ENCODE results near the gene SPEF1.

- TF ChIP-seq, protein P1, sequence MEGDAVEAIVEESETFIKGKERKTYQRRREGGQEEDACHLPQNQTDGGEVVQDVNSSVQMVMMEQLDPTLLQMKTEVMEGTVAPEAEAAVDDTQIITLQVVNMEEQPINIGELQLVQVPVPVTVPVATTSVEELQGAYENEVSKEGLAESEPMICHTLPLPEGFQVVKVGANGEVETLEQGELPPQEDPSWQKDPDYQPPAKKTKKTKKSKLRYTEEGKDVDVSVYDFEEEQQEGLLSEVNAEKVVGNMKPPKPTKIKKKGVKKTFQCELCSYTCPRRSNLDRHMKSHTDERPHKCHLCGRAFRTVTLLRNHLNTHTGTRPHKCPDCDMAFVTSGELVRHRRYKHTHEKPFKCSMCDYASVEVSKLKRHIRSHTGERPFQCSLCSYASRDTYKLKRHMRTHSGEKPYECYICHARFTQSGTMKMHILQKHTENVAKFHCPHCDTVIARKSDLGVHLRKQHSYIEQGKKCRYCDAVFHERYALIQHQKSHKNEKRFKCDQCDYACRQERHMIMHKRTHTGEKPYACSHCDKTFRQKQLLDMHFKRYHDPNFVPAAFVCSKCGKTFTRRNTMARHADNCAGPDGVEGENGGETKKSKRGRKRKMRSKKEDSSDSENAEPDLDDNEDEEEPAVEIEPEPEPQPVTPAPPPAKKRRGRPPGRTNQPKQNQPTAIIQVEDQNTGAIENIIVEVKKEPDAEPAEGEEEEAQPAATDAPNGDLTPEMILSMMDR (IDR thresholded peaks at IDR 0.05) = no peak
- TF ChIP-seq POLR2A (IDR thresholded peaks at IDR 0.05) (no peak), EP300 (IDR thresholded peaks at IDR 0.05) (no peak)
Measured at GRCh38 chr20:3803854-3804253, 22.6 kb upstream of the SPEF1 start.

All from tibial nerve (tissue), 4 donors.